ENCODE results near the gene ARMC3. TPM values are rescaled to one million over a fixed set of nuclear protein-coding genes. Genes with fewer than 3 reads are reported as not detected.
A peak's percentile ranks its signal among the peaks of the same experiment; 100 is the strongest.
"Not testable (repeated sequence)": the region's sequence is repeated elsewhere in the genome, so short reads cannot be mapped to it uniquely, and the experiment has no call there.

Gene ARMC3
- total RNA-seq (2014; rRNA removed; shearing (Covaris generic)): 0.59 and 0.70 TPM in 2 replicates

GRCh38 chr10:22927661-22928403, at the start of gene ARMC3:
ARMC3 (plus strand) TSS chr10:22928053; CDS start chr10:22931997, 3,944 bp downstream.
- peaks cover 16% of the 10 kb centered on the region for H3K27me3 ChIP-seq (ENCODE audit: control insufficient read depth, insufficient read depth, low read length)
- peak; percentile 91 for DNase-seq
- no peaks in the 10 kb centered on the region for H3K36me3 ChIP-seq (replicated peaks; ENCODE audit: control insufficient read depth, insufficient read depth, low read length)
- peak within 1 kb of the TSS; percentile 50 for H3K4me3 ChIP-seq (ENCODE audit: insufficient read depth, low read depth, low read length)

GRCh38 chr10:22891797-22892196, 36.1 kb upstream of the ARMC3 start:
- Histone ChIP-seq H3K4me3 (ENCODE audit: insufficient read depth, low read depth, low read length) (no peak overlapping the region), H3K36me3 (replicated peaks; ENCODE audit: control insufficient read depth, insufficient read depth, low read length) (no peaks in the 10 kb centered on the region), H3K27me3 (ENCODE audit: control insufficient read depth, insufficient read depth, low read length) (no peaks in the 10 kb centered on the region)
- no peak for DNase-seq

- H3K4me3 ChIP-seq (ENCODE audit: insufficient read depth, low read depth, low read length): no peak overlapping the region
- H3K36me3 ChIP-seq (replicated peaks; ENCODE audit: control insufficient read depth, insufficient read depth, low read length): no peaks in the 10 kb centered on the region
- H3K27me3 ChIP-seq (ENCODE audit: control insufficient read depth, insufficient read depth, low read length): no peaks in the 10 kb centered on the region
- no peak for DNase-seq
Measured at GRCh38 chr10:22893781-22894180, 34.1 kb upstream of the ARMC3 start.

GRCh38 chr10:22894714-22895113, 33.1 kb upstream of the ARMC3 start:
- Histone ChIP-seq H3K27me3 (ENCODE audit: control insufficient read depth, insufficient read depth, low read length) (no peaks in the 10 kb centered on the region), H3K4me3 (ENCODE audit: insufficient read depth, low read depth, low read length) (no peak overlapping the region), H3K36me3 (replicated peaks; ENCODE audit: control insufficient read depth, insufficient read depth, low read length) (no peaks in the 10 kb centered on the region)
- DNase-seq: no peak

GRCh38 chr10:22895252-22895651, 32.6 kb upstream of the ARMC3 start:
- no peak overlapping the region for H3K4me3 ChIP-seq (ENCODE audit: insufficient read depth, low read depth, low read length)
- no peaks in the 10 kb centered on the region for H3K27me3 ChIP-seq (ENCODE audit: control insufficient read depth, insufficient read depth, low read length)
- no peaks in the 10 kb centered on the region for H3K36me3 ChIP-seq (replicated peaks; ENCODE audit: control insufficient read depth, insufficient read depth, low read length)
- no peak for DNase-seq

- no peak for DNase-seq
- no peaks in the 10 kb centered on the region for H3K27me3 ChIP-seq (ENCODE audit: control insufficient read depth, insufficient read depth, low read length)
- no peaks in the 10 kb centered on the region for H3K36me3 ChIP-seq (replicated peaks; ENCODE audit: control insufficient read depth, insufficient read depth, low read length)
- no peak overlapping the region for H3K4me3 ChIP-seq (ENCODE audit: insufficient read depth, low read depth, low read length)
Measured at GRCh38 chr10:22897371-22897770, 30.5 kb upstream of the ARMC3 start.

GRCh38 chr10:22899307-22899706, 28.5 kb upstream of the ARMC3 start:
- Histone ChIP-seq H3K36me3 (replicated peaks; ENCODE audit: control insufficient read depth, insufficient read depth, low read length) (no peaks in the 10 kb centered on the region), H3K27me3 (ENCODE audit: control insufficient read depth, insufficient read depth, low read length) (no peaks in the 10 kb centered on the region), H3K4me3 (ENCODE audit: insufficient read depth, low read depth, low read length) (no peak overlapping the region)
- DNase-seq: no peak

- Histone ChIP-seq H3K36me3 (replicated peaks; ENCODE audit: control insufficient read depth, insufficient read depth, low read length) (no peaks in the 10 kb centered on the region), H3K27me3 (ENCODE audit: control insufficient read depth, insufficient read depth, low read length) (no peaks in the 10 kb centered on the region), H3K4me3 (ENCODE audit: insufficient read depth, low read depth, low read length) (no peak overlapping the region)
- no peak for DNase-seq
Measured at GRCh38 chr10:22899775-22900174, 28.1 kb upstream of the ARMC3 start.

- Histone ChIP-seq H3K36me3 (replicated peaks; ENCODE audit: control insufficient read depth, insufficient read depth, low read length) (no peaks in the 10 kb centered on the region), H3K4me3 (ENCODE audit: insufficient read depth, low read depth, low read length) (no peak overlapping the region), H3K27me3 (ENCODE audit: control insufficient read depth, insufficient read depth, low read length) (no peaks in the 10 kb centered on the region)
- no peak for DNase-seq
Measured at GRCh38 chr10:22900841-22901601, 26.8 kb upstream of the ARMC3 start.

- H3K36me3 ChIP-seq (replicated peaks; ENCODE audit: control insufficient read depth, insufficient read depth, low read length); DNase-seq; H3K27me3 ChIP-seq (ENCODE audit: control insufficient read depth, insufficient read depth, low read length); H3K4me3 ChIP-seq (ENCODE audit: insufficient read depth, low read depth, low read length): not testable (repeated sequence)
Measured at GRCh38 chr10:22902147-22902546, 25.7 kb upstream of the ARMC3 start.

- H3K36me3 ChIP-seq (replicated peaks; ENCODE audit: control insufficient read depth, insufficient read depth, low read length): no peaks in the 10 kb centered on the region
- no peak for DNase-seq
- no peaks in the 10 kb centered on the region for H3K27me3 ChIP-seq (ENCODE audit: control insufficient read depth, insufficient read depth, low read length)
- no peak overlapping the region for H3K4me3 ChIP-seq (ENCODE audit: insufficient read depth, low read depth, low read length)
Measured at GRCh38 chr10:22903694-22904093, 24.2 kb upstream of the ARMC3 start.

- no peak overlapping the region for H3K4me3 ChIP-seq (ENCODE audit: insufficient read depth, low read depth, low read length)
- no peaks in the 10 kb centered on the region for H3K36me3 ChIP-seq (replicated peaks; ENCODE audit: control insufficient read depth, insufficient read depth, low read length)
- DNase-seq: no peak
- H3K27me3 ChIP-seq (ENCODE audit: control insufficient read depth, insufficient read depth, low read length): no peaks in the 10 kb centered on the region
Measured at GRCh38 chr10:22906767-22907166, 21.1 kb upstream of the ARMC3 start.

- no peak for DNase-seq
- no peak overlapping the region for H3K4me3 ChIP-seq (ENCODE audit: insufficient read depth, low read depth, low read length)
- H3K27me3 ChIP-seq (ENCODE audit: control insufficient read depth, insufficient read depth, low read length): no peaks in the 10 kb centered on the region
- H3K36me3 ChIP-seq (replicated peaks; ENCODE audit: control insufficient read depth, insufficient read depth, low read length): no peaks in the 10 kb centered on the region
Measured at GRCh38 chr10:22908837-22909236, 19.0 kb upstream of the ARMC3 start.

GRCh38 chr10:22909673-22910072, 18.2 kb upstream of the ARMC3 start:
- H3K27me3 ChIP-seq (ENCODE audit: control insufficient read depth, insufficient read depth, low read length); H3K4me3 ChIP-seq (ENCODE audit: insufficient read depth, low read depth, low read length); DNase-seq; H3K36me3 ChIP-seq (replicated peaks; ENCODE audit: control insufficient read depth, insufficient read depth, low read length): not testable (repeated sequence)

GRCh38 chr10:22911067-22911466, 16.8 kb upstream of the ARMC3 start:
- Histone ChIP-seq H3K27me3 (ENCODE audit: control insufficient read depth, insufficient read depth, low read length) (no peaks in the 10 kb centered on the region), H3K4me3 (ENCODE audit: insufficient read depth, low read depth, low read length) (no peak overlapping the region)
- DNase-seq: no peak

More at GRCh38 chr10:22911067-22911466, 16.8 kb upstream of the ARMC3 start:
- H3K36me3 ChIP-seq (replicated peaks; ENCODE audit: control insufficient read depth, insufficient read depth, low read length): no peaks in the 10 kb centered on the region

Data from H7 (cell line).